Gastroesophageal sphincter (tissue), 4 donors: ENCODE measurements around the gene AHI1. TPM values are rescaled to one million over a fixed set of nuclear protein-coding genes. Genes with fewer than 3 reads are reported as not detected.

ENCODE experiments used
- ATAC-seq: fragments of 150-250 bp; one replicate; pipeline ENCODE4 v1.9.1; 2016; ENCODE audit warnings: mild to moderate bottlenecking, moderate library complexity
- H3K27ac ChIP-seq, 4 donors: fragments of 200-600 bp; sonication (generic) in 3 of 4; 1 replicate in 3 of 4; 2 replicates in 1 of 4; pipeline ENCODE4 v1.5.1; 2016 to 2019
- H3K27me3 ChIP-seq: fragments of 200-600 bp; sonication (generic); one replicate; pipeline ENCODE4 v1.5.1; 2019
- H3K36me3 ChIP-seq, 2 donors: fragments of 200-600 bp; sonication (generic); one replicate each; pipeline ENCODE4 v1.5.1; 2019; ENCODE audit warnings: control low read depth in 1 of 2
- H3K4me1 ChIP-seq, 3 donors: fragments of 200-600 bp; sonication (generic); 1 replicate in 2 of 3; 2 replicates in 1 of 3; pipeline ENCODE4 v1.5.1; 2016 to 2019; ENCODE audit warnings: control low read depth in 2 of 3
- H3K4me3 ChIP-seq, 2 donors: fragments of 200-600 bp; sonication (generic); one replicate each; pipeline ENCODE4 v1.5.1; 2019; ENCODE audit warnings: mild to moderate bottlenecking in 1 of 2, moderate library complexity in 1 of 2
- H3K9me3 ChIP-seq, 3 donors: fragments of 200-600 bp; sonication (generic); one replicate each; pipeline ENCODE4 v1.5.1; 2017 to 2019; ENCODE audit warnings: control low read depth in 2 of 3
- CTCF ChIP-seq, 4 experiments: fragments of 200-600 bp in 2 of 4; fragments of 450-650 bp in 2 of 4; sonication (generic) in 1 of 4; IDR thresholded peaks; one replicate each; pipeline ENCODE4 v1.5.1; 2017 to 2019; ENCODE audit warnings: antibody characterized with exemption in 4 of 4, mild to moderate bottlenecking in 2 of 4, moderate library complexity in 2 of 4
- EP300 ChIP-seq: sonication (generic); formaldehyde crosslinking; IDR thresholded peaks from one replicate; pipeline ENCODE4 v1.6.1; 2017; ENCODE audit warnings: antibody characterized with exemption, mild to moderate bottlenecking
- POLR2A ChIP-seq, 2 donors: fragments of 450-650 bp; IDR thresholded peaks; one replicate each; pipeline ENCODE4 v1.6.1; 2017; ENCODE audit warnings: antibody characterized with exemption in 2 of 2, mild to moderate bottlenecking in 2 of 2, moderate library complexity in 1 of 2
- POLR2AphosphoS5 ChIP-seq: sonication (generic); formaldehyde crosslinking; IDR thresholded peaks from one replicate; pipeline ENCODE4 v1.6.1; 2017; ENCODE audit warnings: antibody characterized with exemption
- WGBS, 2 donors: methylation state at CpG; one replicate each; pipeline ENCODE4 v1.1.5; 2018; ENCODE audit warnings: low coverage in 1 of 2; 5-methylcytosine and 5-hydroxymethylcytosine counted together
- total RNA-seq, 4 donors: library from RNA; depleted of rRNA; stranded (reverse); fragments of >200 nt; gene quantifications; one replicate each; pipeline ENCODE4 v1.1.0, GENCODE V29; 2016

AHI1 gene
- total RNA-seq, 4 donors from 2014 or later, result 16.7 to 35.9 (median 27.0) TPM

GRCh38 chr6:135282395-135282794 is 215.1 kb downstream of the AHI1 start:
- Histone ChIP-seq H3K4me3 (no peak overlapping the region), H3K27ac (no peak overlapping the region), H3K9me3 (no peaks in the 10 kb centered on the region), H3K27me3 (no peaks in the 10 kb centered on the region), H3K4me1 (peaks cover 0 to 6% (median 0%) of the 10 kb centered on the region in 3 donors), H3K36me3 (peaks cover 0 to 15% of the 10 kb centered on the region in 2 donors)
- ATAC-seq, result no peak
- TF ChIP-seq CTCF (IDR thresholded peaks at IDR 0.05) (no peak), EP300 (no peak), POLR2A (IDR thresholded peaks at IDR 0.05) (no peak), POLR2AphosphoS5 (no peak)

- Histone ChIP-seq H3K4me3 (no peak overlapping the region), H3K4me1 (peaks cover 0 to 6% (median 0%) of the 10 kb centered on the region in 3 donors), H3K9me3 (no peaks in the 10 kb centered on the region), H3K27me3 (no peaks in the 10 kb centered on the region), H3K27ac (no peak overlapping the region), H3K36me3 (peaks cover 0 to 11% of the 10 kb centered on the region in 2 donors)
- TF ChIP-seq EP300, result no peak
- TF ChIP-seq CTCF (IDR thresholded peaks at IDR 0.05), result no peak
- no peak for TF ChIP-seq POLR2A (IDR thresholded peaks at IDR 0.05)
- TF ChIP-seq POLR2AphosphoS5, result no peak
- no peak for ATAC-seq
- 83 to 84% methylated on average over 4 of the region's 4 CpGs for WGBS, 2 donors
Measured at GRCh38 chr6:135281964-135282363, 215.6 kb downstream of the AHI1 start.

- H3K36me3 ChIP-seq, result peaks cover 0 to 5% of the 10 kb centered on the region in 2 donors
- H3K4me1 ChIP-seq, result peaks cover 0 to 6% (median 0%) of the 10 kb centered on the region in 3 donors
- no peak for TF ChIP-seq POLR2AphosphoS5
- TF ChIP-seq POLR2A (IDR thresholded peaks at IDR 0.05), result no peak
- no peak overlapping the region for H3K27ac ChIP-seq
- no peaks in the 10 kb centered on the region for H3K9me3 ChIP-seq
- no peak overlapping the region for H3K4me3 ChIP-seq
- 70 to 81% methylated on average over 2 of the region's 2 CpGs for WGBS, 2 donors
- no peaks in the 10 kb centered on the region for H3K27me3 ChIP-seq
- ATAC-seq, result no peak
Measured at GRCh38 chr6:135281227-135281626, 216.3 kb downstream of the AHI1 start.

GRCh38 chr6:135280375-135281136 is 217.0 kb downstream of the AHI1 start:
- no peak overlapping the region for H3K27ac ChIP-seq
- 45 to 53% methylated on average over 6 of the region's 6 CpGs for WGBS, 2 donors
- H3K36me3 ChIP-seq, result peaks cover 0 to 3% of the 10 kb centered on the region in 2 donors
- ATAC-seq, result no peak
- H3K4me3 ChIP-seq, result no peak overlapping the region
- no peaks in the 10 kb centered on the region for H3K9me3 ChIP-seq
- H3K27me3 ChIP-seq, result no peaks in the 10 kb centered on the region
- peaks cover 0 to 6% (median 0%) of the 10 kb centered on the region in 3 donors for H3K4me1 ChIP-seq
- TF ChIP-seq POLR2A (IDR thresholded peaks at IDR 0.05) (no peak), EP300 (no peak), POLR2AphosphoS5 (no peak), CTCF (IDR thresholded peaks at IDR 0.05) (no peak)

- TF ChIP-seq POLR2A (IDR thresholded peaks at IDR 0.05) (no peak), CTCF (IDR thresholded peaks at IDR 0.05) (no peak), EP300 (no peak), POLR2AphosphoS5 (no peak)
- H3K36me3 ChIP-seq, result no peaks in the 10 kb centered on the region
- no peaks in the 10 kb centered on the region for H3K27me3 ChIP-seq
- no peaks in the 10 kb centered on the region for H3K9me3 ChIP-seq
- no peak for ATAC-seq
- 80 to 95% methylated on average over 1 to 5 of the region's 6 CpGs for WGBS, 2 donors
- no peak overlapping the region for H3K4me3 ChIP-seq
- H3K27ac ChIP-seq, result no peak overlapping the region
- H3K4me1 ChIP-seq, result peaks cover 0 to 6% (median 0%) of the 10 kb centered on the region in 3 donors
Measured at GRCh38 chr6:135277422-135277821, 220.1 kb downstream of the AHI1 start.
